Panc1 (cell line): ENCODE results near the gene ITIH5. TPM values are rescaled to one million over a fixed set of nuclear protein-coding genes. Genes with fewer than 3 reads are reported as not detected.

Experiments
- ATAC-seq: fragments of 200-7000 bp; cut with Tn5 transposase; 2 replicates; pipeline ENCODE4 v1.9.1; 2020; ENCODE audit warnings: mild to moderate bottlenecking, moderate library complexity
- BruUV-seq: library from RNA; stranded (reverse); fragments of 400-500 nt; replicated peaks from 2 replicates; lab custom pipeline; 2021; lab: Mats Ljungman, UMichigan
- CTCF ChIA-PET: fragments of 300-600 bp; sonication (Branson Sonifier 250); formaldehyde crosslinking; loops from one replicate; lab custom pipeline; 2022; ENCODE audit warnings: antibody characterized with exemption; lab: Charles Lee
- POLR2A ChIA-PET: fragments of 300-600 bp; sonication (Branson Sonifier 250); formaldehyde crosslinking; loops from one replicate; lab custom pipeline; 2022; ENCODE audit warnings: antibody characterized with exemption; lab: Charles Lee
- DNase-seq: peaks from one replicate; pipeline ENCODE4 v3.0.0-alpha.2; 2010; ENCODE audit warnings: low read depth, low spot score
- H3K27ac ChIP-seq: 2 replicates; pipeline ENCODE4 v1.5.1; 2011; ENCODE audit warnings: mild to moderate bottlenecking, low read length, inconsistent platforms
- H3K27me3 ChIP-seq: fragments of 200-500 bp; sonication (Bioruptor generic); 2 replicates; pipeline ENCODE4 v1.6.0; 2014; ENCODE audit warnings: low read length, inconsistent platforms; ENCODE audit not compliant: control insufficient read depth, insufficient read depth
- H3K36me3 ChIP-seq: fragments of 200-500 bp; sonication (Bioruptor generic); 2 replicates; pipeline ENCODE4 v1.5.1; 2014; ENCODE audit warnings: inconsistent platforms, mild to moderate bottlenecking, low read length, moderate library complexity; ENCODE audit not compliant: control insufficient read depth, insufficient read depth
- H3K4me1 ChIP-seq: 2 replicates; pipeline ENCODE4 v1.5.1; 2011; ENCODE audit warnings: inconsistent platforms, mild to moderate bottlenecking, low read length, moderate library complexity; ENCODE audit not compliant: control insufficient read depth, insufficient read depth
- H3K4me3 ChIP-seq, 2 experiments: 2 replicates each; pipeline ENCODE4 v1.5.1; 2011 to 2012; ENCODE audit warnings: low read depth in 2 of 2, low read length in 2 of 2, mild to moderate bottlenecking in 2 of 2, inconsistent platforms in 1 of 2, moderate library complexity in 1 of 2
- H3K9me3 ChIP-seq: fragments of 200-500 bp; sonication (Bioruptor generic); 2 replicates; pipeline ENCODE4 v1.5.1; 2014; ENCODE audit warnings: low read depth, mild to moderate bottlenecking, inconsistent platforms, low read length, moderate library complexity; ENCODE audit not compliant: control insufficient read depth, insufficient read depth
- POLR2AphosphoS5 ChIP-seq: IDR thresholded peaks from 2 replicates; pipeline ENCODE4 v1.6.1; 2012; ENCODE audit warnings: mild to moderate bottlenecking, low read depth, low read length, moderate library complexity
- SIN3A ChIP-seq: IDR thresholded peaks from 2 replicates; pipeline ENCODE4 v1.6.1; 2012; ENCODE audit warnings: low read depth, mild to moderate bottlenecking, low read length, moderate library complexity, borderline replicate concordance; ENCODE audit not compliant: insufficient read depth
- TCF7L2 ChIP-seq: IDR thresholded peaks from 2 replicates; pipeline ENCODE4 v1.6.1; 2011; ENCODE audit warnings: mild to moderate bottlenecking, low read depth, low read length, inconsistent platforms
- in situ Hi-C: cut with HindIII; loops from 2 replicates; pipeline ENCODE4 v1.10.0; 2016; ENCODE audit warnings: low sequenced_read_pairs, low pct_unique_long_range_greater_than_20kb
- intact Hi-C: fragments of 100-400 bp; cut with micrococcal nuclease; formaldehyde crosslinking; loops from one replicate; pipeline ENCODE4 v1.10.0; 2022; ENCODE audit not compliant: unreplicated experiment
- total RNA-seq: library from RNA; stranded (reverse); gene quantifications from one replicate; pipeline ENCODE4 v1.2.1, GENCODE V29; 2021; ENCODE audit not compliant: unreplicated experiment
- TF ChIP-seq, protein P1 (sequence below), 2 experiments: IDR thresholded peaks; 2 replicates each; pipeline ENCODE4 v1.6.1; 2011 to 2012; ENCODE audit warnings: low read depth in 2 of 2, control low read depth in 1 of 2, low read length in 1 of 2, mild to moderate bottlenecking in 1 of 2, moderate library complexity in 1 of 2; ENCODE audit not compliant: insufficient read depth in 1 of 2
- TF ChIP-seq, protein P2 (sequence below): fragments of 450-650 bp; IDR thresholded peaks from 2 replicates; pipeline ENCODE4 v1.5.1; 2017; ENCODE audit warnings: mild to moderate bottlenecking

Gene ITIH5
- total RNA-seq, 1 experiment from 2014 or later, result not detected

DNA sequence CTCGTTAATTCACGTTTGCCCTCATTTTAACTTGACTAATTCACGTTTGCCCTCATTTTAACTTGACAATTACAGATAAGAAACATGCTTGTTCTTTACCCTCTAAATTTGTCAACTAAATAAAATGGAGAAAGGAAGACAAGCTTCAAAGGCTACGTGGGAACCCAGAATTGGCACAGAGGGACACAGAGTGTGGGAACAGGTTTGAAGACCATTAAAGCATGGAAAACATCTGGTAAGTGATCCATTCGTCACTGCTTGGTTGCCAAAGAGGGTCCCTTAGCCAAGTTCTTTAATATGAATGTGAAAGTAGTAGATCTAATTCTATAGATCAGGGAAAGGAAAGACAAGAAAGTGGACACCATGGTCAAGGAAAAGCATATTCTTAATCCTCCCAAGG is 57.2 kb downstream of the ITIH5 start:
- ChIA-PET POLR2A (no interaction called here), CTCF (no interaction called here)
- TF ChIP-seq SIN3A, result no peak
- TF ChIP-seq, protein P1, sequence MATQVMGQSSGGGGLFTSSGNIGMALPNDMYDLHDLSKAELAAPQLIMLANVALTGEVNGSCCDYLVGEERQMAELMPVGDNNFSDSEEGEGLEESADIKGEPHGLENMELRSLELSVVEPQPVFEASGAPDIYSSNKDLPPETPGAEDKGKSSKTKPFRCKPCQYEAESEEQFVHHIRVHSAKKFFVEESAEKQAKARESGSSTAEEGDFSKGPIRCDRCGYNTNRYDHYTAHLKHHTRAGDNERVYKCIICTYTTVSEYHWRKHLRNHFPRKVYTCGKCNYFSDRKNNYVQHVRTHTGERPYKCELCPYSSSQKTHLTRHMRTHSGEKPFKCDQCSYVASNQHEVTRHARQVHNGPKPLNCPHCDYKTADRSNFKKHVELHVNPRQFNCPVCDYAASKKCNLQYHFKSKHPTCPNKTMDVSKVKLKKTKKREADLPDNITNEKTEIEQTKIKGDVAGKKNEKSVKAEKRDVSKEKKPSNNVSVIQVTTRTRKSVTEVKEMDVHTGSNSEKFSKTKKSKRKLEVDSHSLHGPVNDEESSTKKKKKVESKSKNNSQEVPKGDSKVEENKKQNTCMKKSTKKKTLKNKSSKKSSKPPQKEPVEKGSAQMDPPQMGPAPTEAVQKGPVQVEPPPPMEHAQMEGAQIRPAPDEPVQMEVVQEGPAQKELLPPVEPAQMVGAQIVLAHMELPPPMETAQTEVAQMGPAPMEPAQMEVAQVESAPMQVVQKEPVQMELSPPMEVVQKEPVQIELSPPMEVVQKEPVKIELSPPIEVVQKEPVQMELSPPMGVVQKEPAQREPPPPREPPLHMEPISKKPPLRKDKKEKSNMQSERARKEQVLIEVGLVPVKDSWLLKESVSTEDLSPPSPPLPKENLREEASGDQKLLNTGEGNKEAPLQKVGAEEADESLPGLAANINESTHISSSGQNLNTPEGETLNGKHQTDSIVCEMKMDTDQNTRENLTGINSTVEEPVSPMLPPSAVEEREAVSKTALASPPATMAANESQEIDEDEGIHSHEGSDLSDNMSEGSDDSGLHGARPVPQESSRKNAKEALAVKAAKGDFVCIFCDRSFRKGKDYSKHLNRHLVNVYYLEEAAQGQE (IDR thresholded peaks at IDR 0.05; ENCODE audit: insufficient read depth in 1 of 2, low read depth in 2 of 2, low read length in 1 of 2), result no peak
- no peak for TF ChIP-seq TCF7L2
- TF ChIP-seq, protein P2, sequence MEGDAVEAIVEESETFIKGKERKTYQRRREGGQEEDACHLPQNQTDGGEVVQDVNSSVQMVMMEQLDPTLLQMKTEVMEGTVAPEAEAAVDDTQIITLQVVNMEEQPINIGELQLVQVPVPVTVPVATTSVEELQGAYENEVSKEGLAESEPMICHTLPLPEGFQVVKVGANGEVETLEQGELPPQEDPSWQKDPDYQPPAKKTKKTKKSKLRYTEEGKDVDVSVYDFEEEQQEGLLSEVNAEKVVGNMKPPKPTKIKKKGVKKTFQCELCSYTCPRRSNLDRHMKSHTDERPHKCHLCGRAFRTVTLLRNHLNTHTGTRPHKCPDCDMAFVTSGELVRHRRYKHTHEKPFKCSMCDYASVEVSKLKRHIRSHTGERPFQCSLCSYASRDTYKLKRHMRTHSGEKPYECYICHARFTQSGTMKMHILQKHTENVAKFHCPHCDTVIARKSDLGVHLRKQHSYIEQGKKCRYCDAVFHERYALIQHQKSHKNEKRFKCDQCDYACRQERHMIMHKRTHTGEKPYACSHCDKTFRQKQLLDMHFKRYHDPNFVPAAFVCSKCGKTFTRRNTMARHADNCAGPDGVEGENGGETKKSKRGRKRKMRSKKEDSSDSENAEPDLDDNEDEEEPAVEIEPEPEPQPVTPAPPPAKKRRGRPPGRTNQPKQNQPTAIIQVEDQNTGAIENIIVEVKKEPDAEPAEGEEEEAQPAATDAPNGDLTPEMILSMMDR, result no peak
- no peak for TF ChIP-seq POLR2AphosphoS5
- Histone ChIP-seq H3K4me1 (no peaks in the 10 kb centered on the region), H3K27ac (no peak overlapping the region), H3K4me3 (no peak overlapping the region), H3K9me3 (no peaks in the 10 kb centered on the region), H3K36me3 (no peaks in the 10 kb centered on the region), H3K27me3 (no peaks in the 10 kb centered on the region)
- intact Hi-C loops, result no loop called here
- ATAC-seq (no peak), DNase-seq (no peak)
- in situ Hi-C loops, result no loop called here
- BruUV-seq, result no TSS peak

DNA sequence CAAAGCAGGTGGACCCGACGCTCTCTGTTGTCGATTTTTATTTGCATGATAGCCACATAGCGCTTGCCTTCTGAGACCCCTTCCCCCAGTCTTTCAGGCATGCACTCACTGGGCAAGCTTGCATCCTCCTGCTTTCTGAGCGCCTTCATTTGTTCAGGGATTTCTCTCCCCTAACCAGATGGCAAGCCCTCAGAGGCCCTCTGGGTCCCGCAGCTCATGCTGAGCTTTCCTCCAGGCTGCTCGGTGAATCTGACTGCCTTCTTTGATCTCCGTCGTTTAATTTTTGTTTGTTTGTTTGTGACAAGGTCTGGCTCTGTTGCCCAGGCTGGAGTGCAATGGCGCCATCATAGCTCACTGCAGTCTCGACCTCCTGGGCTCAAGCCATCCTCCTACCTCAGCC is 58.8 kb downstream of the ITIH5 start:
- intact Hi-C loops, result no loop called here
- Histone ChIP-seq H3K27ac (no peak overlapping the region), H3K9me3 (no peaks in the 10 kb centered on the region), H3K36me3 (no peaks in the 10 kb centered on the region), H3K4me3 (no peak overlapping the region), H3K4me1 (no peaks in the 10 kb centered on the region), H3K27me3 (0 out of 2 replicates have a peak, but pooled peaks cover 2% of the 10 kb centered on the region)
- in situ Hi-C loops, result no loop called here
- ATAC-seq (no peak), DNase-seq (no peak)
- TF ChIP-seq, protein P2, result no peak
- no peak for TF ChIP-seq SIN3A
- TF ChIP-seq TCF7L2, result no peak
- CTCF ChIA-PET, result no interaction called here
- POLR2A ChIA-PET, result no interaction called here
- BruUV-seq, result no TSS peak
